Glomerular visceral epithelial cell (primary cell): ENCODE results near the gene RAI1.
"Not testable (repeated sequence)": the region's sequence is repeated elsewhere in the genome, so short reads cannot be mapped to it uniquely, and the experiment has no call there.

Experiments used
- DNase-seq: peaks from one replicate; pipeline ENCODE4 v3.0.0-alpha.2; 2016; ENCODE audit errors: extremely low spot score

Gene RAI1

DNA sequence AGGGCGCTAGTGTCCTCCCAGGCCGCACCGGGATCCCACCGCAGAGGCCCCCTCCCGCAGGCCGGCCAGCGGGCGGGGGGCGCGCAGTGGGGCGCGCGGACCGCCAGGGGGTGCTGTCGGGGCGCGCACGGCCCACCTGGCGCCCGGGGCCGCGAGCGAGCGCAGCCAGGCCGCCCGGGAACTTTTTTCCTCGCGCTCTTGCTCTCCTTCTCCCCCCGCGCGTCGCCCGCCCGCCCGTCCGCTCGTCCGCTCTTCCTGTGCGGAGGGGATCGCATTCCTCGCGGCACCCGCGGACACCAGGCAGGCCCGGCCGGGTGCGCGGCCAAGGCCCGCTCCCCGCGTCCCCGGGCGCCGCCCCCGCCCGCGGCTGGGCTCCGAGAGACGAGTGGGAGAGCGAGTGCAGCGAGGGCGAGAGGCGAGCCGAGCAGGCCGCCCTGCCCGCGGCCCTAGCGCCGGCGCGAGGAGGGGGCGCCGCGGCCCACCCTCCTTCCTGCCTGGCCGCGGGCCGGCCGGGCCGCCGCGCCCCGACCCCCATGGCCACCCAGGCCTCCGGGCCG lies at the start of gene RAI1:
RAI1 (plus strand) TSS at position 272 of the 557 bp plus-strand sequence. CDS start 111,491 bp downstream, outside the sequence.
- DNase-seq = peak; percentile 88

DNA sequence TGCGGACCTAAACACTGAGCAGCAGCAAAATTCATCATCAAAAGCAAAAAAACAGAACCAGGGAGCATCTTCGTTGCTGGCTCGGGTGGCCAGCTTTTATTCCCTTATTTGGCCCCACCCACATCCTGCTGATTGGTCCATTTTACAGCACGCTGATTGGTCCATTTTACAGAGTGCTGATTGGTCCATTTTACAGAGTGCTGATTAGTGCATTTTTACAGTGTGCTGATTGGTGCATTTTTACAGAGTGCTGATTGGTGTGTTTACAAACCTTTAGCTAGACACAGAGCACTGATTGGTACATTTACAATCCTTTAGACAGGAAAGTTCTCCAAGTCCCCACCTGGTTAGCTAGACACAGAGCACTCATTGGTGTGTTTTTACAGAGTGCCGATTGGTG lies 48.6 kb upstream of the RAI1 start:
- DNase-seq = not testable (repeated sequence)

DNA sequence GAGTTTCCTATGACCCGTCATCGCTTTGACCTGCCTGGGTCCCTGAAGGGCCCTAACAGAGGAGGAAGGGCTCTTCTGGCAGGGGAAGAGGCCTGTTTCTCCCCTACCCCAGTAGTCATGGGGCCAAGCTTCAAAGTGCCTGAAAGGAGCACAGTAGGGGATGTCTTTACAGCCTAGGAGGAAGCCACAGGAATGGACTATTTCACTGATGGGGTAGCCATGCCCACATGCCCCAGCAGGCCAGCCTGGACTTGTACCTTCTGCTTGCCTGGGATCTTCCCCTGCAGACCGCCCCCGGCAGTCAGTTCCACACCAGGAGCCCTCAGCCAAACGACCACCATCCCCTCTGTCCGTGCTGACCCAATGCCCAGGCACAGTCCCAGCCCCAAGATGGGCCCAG lies 47.9 kb upstream of the RAI1 start:
- no peak for DNase-seq

- DNase-seq = no peak
Observed at GRCh38 chr17:17635126-17635525, 46.1 kb upstream of the RAI1 start.

GRCh38 chr17:17635537-17636271 lies 45.6 kb upstream of the RAI1 start:
- not testable (repeated sequence) for DNase-seq

- no peak for DNase-seq
Observed at GRCh38 chr17:17636272-17636885, 44.9 kb upstream of the RAI1 start.

DNA sequence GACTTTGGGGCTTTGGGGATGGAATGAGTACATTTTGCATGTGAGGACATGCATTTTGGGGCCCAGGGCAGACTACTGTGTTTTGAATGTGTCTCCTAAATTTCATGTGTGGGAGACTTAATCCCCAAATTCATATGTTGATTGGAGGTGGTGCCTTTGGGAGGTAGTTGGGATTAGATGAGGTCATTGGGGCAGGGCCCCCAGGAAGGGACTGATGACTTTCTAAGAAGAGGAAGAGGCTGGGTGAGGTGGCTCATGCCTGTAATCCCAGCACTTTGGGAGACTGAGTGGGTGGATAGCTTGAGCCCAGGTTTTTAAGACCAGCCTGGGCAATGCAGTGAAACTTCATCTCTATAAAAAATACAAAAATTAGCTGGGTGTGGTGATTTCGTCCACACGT lies 42.8 kb upstream of the RAI1 start:
- DNase-seq = no peak

GRCh38 chr17:17639661-17640270 lies 41.5 kb upstream of the RAI1 start:
- not testable (repeated sequence) for DNase-seq

GRCh38 chr17:17641621-17642409 lies 39.4 kb upstream of the RAI1 start:
- DNase-seq = peak; percentile 80

DNA sequence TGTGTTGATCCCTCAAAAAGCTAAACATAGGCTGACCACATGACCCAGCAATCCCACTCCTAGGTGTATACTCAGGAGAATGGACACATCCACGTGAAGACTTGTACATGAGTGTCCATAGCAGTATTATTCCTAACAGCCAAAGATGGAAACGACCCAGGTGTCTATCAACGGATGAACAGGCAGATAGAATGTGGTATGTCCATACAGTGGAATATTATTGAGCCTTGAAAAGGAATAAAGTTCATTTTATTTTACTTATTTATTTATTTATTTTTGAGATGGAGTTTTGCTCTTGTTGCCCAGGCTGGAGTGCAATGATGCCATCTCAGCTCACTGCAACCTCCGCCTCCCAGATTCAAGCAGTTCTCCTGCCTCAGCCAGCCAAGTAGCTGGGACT lies 36.1 kb upstream of the RAI1 start:
- DNase-seq = not testable (repeated sequence)

DNA sequence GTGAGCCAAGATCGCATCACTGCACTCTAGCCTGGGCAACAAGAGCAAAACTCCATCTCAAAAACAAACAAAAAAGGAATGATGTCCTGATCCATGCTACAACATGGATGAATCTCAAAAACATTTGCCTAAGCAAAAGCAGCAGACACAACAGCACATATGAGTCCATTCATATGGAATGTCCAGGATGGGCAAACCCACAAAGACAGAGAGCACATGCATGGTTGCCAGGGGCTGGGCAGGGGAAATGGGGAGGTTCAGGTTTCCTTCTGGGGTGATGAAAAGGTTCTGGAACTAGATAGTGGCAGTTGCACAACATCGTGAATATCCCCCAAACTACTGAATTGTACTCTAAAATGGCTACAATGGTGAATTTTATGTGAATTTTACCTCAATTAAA lies 35.3 kb upstream of the RAI1 start:
- DNase-seq = no peak

- peak; percentile 28 for DNase-seq
Observed at GRCh38 chr17:17647524-17648178, 33.6 kb upstream of the RAI1 start.

DNA sequence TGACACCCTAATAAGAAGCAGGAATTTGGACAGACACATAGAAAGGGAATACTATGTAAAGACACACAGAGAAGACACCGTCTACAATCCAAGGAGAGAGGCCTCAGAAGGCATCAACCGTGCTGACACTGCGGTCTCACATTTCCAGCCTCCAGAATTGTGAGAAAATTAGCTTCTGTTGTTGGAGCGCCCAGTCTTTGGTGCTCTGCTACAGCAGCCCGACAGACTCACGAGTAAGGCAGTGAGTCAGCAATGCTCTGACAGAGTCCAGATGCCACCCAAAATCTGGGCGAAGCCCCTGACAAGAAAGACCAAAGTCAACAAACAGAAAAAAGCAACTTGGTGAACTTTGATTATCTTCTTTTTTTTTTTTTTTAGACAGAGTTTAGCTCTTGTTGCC lies 32.5 kb upstream of the RAI1 start:
- no peak for DNase-seq

GRCh38 chr17:17650959-17651358 lies 30.3 kb upstream of the RAI1 start:
- DNase-seq = no peak

DNA sequence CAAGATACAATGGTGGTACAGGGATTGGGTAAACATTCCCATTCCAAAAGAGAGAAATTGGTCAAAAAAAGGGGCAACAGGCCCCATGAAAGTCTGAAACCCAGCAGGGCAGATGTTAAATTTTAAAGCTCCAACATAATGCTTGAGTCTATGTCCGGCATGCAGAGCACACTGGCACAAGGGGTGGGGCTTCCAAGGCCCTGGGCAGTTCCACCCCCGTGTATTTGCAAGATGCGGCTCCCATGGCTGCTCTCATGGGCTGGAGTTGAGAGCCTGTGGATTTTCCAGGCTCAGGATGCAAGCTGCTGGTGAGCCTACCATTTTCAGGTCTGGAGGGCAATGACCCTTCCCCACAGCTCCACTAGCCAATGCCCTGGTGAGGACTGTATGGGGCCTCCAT lies 27.9 kb upstream of the RAI1 start:
- DNase-seq = no peak

GRCh38 chr17:17659340-17659739 lies 21.9 kb upstream of the RAI1 start:
- no peak for DNase-seq

- DNase-seq = no peak
Observed at GRCh38 chr17:17661134-17661533, 20.1 kb upstream of the RAI1 start.

DNA sequence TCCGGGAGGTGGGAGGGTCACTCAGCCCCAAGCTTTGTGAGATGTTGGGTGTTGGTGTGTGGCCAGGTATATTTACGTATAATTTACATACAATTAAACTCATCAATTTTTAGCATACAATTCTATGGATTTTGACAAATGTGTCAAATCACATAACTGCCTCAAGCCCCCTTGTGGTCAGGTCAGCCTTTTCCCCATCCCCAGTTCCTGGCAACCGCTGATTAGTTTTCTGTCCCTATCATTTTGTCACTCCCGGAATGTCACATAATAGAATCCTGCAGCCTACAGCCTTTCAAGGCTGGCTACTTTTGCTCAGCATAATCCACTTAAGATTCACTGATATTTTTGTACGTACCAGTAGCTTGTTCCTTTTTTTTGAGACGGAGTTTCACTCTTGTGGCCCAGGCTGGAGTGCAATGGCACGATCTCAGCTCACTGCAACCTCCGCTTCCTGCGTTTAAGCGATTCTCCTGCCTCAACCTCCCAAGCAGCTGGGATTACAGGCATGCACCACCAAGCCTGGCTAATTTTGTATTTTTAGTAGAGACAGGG lies 19.3 kb upstream of the RAI1 start:
- DNase-seq = no peak

DNA sequence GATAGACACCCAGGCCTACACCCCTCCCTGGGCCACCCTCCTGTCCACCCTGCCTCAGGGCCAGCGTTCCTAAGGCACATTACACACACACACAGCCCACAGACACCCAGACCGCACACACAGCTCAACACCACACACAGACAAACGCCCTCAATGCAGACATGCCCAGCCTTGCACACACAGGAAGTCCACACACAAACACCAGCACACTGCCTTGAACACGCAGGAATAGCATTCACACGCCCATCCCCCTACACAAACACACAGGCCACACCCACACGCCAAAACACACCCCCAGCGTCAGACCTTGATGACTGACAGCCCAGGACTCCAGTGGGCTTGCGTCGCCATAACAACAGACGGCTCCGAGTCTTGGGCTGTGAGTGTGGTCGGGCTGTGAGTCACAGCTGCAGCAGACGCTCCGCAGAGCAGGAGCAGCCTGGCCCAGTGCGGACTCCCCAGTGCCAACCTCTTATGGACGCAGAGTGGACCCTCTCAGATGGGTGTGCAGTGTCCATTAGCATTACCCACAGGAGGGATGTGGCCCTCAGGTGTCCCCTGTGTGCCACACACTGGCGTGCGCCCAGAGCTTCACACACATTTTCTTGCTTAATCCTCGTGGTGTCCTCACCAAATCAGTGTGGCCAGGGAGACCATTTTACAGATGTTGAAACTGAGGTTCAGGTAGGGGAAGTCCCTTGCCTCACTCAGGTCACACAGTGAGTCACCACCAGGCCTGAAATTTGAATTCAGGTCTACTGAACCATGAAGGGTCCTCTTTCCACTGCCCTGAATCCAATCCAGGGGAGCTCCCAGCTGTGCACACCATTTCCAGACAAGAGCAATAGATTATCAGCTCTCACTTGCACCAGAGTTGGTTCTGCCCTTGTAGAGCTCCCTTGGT lies 17.8 kb upstream of the RAI1 start:
- DNase-seq = peak; percentile 95

DNA sequence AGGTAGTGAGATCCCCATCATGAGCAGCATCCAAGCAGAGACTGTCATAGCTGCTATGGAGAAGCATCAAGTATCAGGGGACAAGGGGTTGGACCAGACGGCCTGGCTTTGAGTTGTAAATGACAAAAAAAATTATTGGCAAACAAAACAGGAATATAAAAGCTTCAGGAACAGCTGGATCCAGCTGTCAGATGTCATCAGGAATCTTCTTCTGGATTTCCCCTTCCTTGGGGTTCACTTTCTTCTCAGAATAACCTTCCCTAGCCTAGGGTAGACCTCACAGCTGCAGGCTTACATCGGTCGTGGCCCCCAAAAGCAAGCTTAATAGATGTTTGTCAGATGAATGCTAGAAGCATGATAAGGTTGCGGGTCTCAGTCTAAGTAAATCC lies 17.2 kb upstream of the RAI1 start:
- no peak for DNase-seq
